HG02885 (cell line): Measurements from ENCODE around the gene NUP85.
"Not testable (repeated sequence)": the region's sequence is repeated elsewhere in the genome, so short reads cannot be mapped to it uniquely, and the experiment has no call there.

Source experiments
- ATAC-seq: cut with Tn5 transposase; IDR thresholded peaks from one replicate; pipeline ENCODE4 v1.9.1; 2021; ENCODE audit warnings: mild to moderate bottlenecking; ENCODE audit not compliant: unreplicated experiment, poor library complexity

The NUP85 gene

GRCh38 chr17:75266316-75267152 is 61.1 kb downstream of the NUP85 start:
- ATAC-seq: no peak

GRCh38 chr17:75267153-75267410 is 61.6 kb downstream of the NUP85 start:
- ATAC-seq: no peak

GRCh38 chr17:75267411-75268232 is 62.1 kb downstream of the NUP85 start:
- ATAC-seq: no peak

- ATAC-seq: no peak
Observed at GRCh38 chr17:75269844-75270217, 64.4 kb downstream of the NUP85 start.

- peak; percentile 41 for ATAC-seq
Observed at GRCh38 chr17:75270218-75270965, 64.9 kb downstream of the NUP85 start.

- peak; percentile 37 for ATAC-seq
Observed at GRCh38 chr17:75270966-75271232, 65.4 kb downstream of the NUP85 start, which contains the start of gene MIF4GD. TSS of gene MIF4GD (minus strand) at chr17:75271231. CDS start at chr17:75270195, 1,036 bp downstream.

- peak; percentile 74 for ATAC-seq
Observed at GRCh38 chr17:75271233-75271954, 65.9 kb downstream of the NUP85 start.

- ATAC-seq: no peak
Observed at GRCh38 chr17:75271955-75272847, 66.7 kb downstream of the NUP85 start.

GRCh38 chr17:75272848-75273184 is 67.3 kb downstream of the NUP85 start:
- ATAC-seq: no peak

GRCh38 chr17:75273977-75274708 is 68.7 kb downstream of the NUP85 start:
- ATAC-seq: no peak

GRCh38 chr17:75277664-75278071 is 72.2 kb downstream of the NUP85 start:
- no peak for ATAC-seq

GRCh38 chr17:75280189-75280588 is 74.7 kb downstream of the NUP85 start:
- ATAC-seq: not testable (repeated sequence)

- no peak for ATAC-seq
Observed at GRCh38 chr17:75285123-75285522, 79.6 kb downstream of the NUP85 start.
